Measurements from ENCODE around the gene ZKSCAN1. TPM values are rescaled to one million over a fixed set of nuclear protein-coding genes. Genes with fewer than 3 reads are reported as not detected.

Gene ZKSCAN1
- total RNA-seq, 1 experiment from 2014 or later, result 61.2 TPM

GRCh38 chr7:100019908-100020307, 4.5 kb downstream of the ZKSCAN1 start:
- TF ChIP-seq JUND (IDR thresholded peaks at IDR 0.05) (no peak), CTCF (IDR thresholded peaks at IDR 0.05 in 2 of 3, conservative IDR thresholded peaks at IDR 0.05 in 1 of 3; ENCODE audit: borderline replicate concordance in 1 of 3, insufficient read depth in 1 of 3, low read depth in 2 of 3, low read length in 2 of 3) (no peak)
- H2AFZ ChIP-seq (ENCODE audit: low read depth, low read length, poor library complexity, severe bottlenecking), result no peak overlapping the region
- intact Hi-C loops (cut with micrococcal nuclease), result no loop called here
- no peak overlapping the region for H3K4me2 ChIP-seq (ENCODE audit: low read length)
- H3K9ac ChIP-seq (ENCODE audit: low read length), result no peak overlapping the region
- no peaks in the 10 kb centered on the region for H3K27me3 ChIP-seq (ENCODE audit: insufficient read depth, low read length)
- H3K4me1 ChIP-seq (ENCODE audit: control insufficient read depth in 1 of 2, insufficient read depth in 2 of 2, low read length in 2 of 2), result peaks cover 8 to 13% of the 10 kb centered on the region in 2 experiments; a peak in 3 of 4 replicates
- ChIA-PET POLR2A (interaction anchor here (1.2 kb wide), 1 partner anchor 9 kb away, joined by 5 read pairs; no protein-coding TSS in a partner anchor), CTCF (no interaction called here), RAD21 (ENCODE audit: low non-redundant PET in 1 of 2, low total read pairs in 2 of 2, uncharacterized antibody in 2 of 2, unreplicated experiment in 2 of 2) (no interaction called here)
- H3K79me2 ChIP-seq (ENCODE audit: insufficient read depth, low read length), result peaks cover 74% of the 10 kb centered on the region
- H3K9me2 ChIP-seq (ENCODE audit: insufficient read depth), result no peaks in the 10 kb centered on the region
- H3K4me3 ChIP-seq (replicated peaks in 1 of 2; ENCODE audit: low read depth in 1 of 2, low read length in 2 of 2), result no peak overlapping the region
- no peaks in the 10 kb centered on the region for H3K9me3 ChIP-seq (ENCODE audit: control insufficient read depth in 1 of 2, insufficient read depth in 1 of 2, low read depth in 1 of 2, low read length in 2 of 2)
- ATAC-seq (no peak), DNase-seq (ENCODE audit: low read depth, low spot score) (no peak)
- no peak overlapping the region for H3K27ac ChIP-seq (ENCODE audit: low read depth, low read length)
- peaks cover 13 to 18% of the 10 kb centered on the region in 2 experiments for H3K36me3 ChIP-seq (ENCODE audit: control insufficient read depth in 1 of 2, insufficient read depth in 2 of 2, low read length in 2 of 2)
- BruUV-seq (replicated peaks), result no TSS peak
- H4K20me1 ChIP-seq (ENCODE audit: insufficient read depth), result no peaks in the 10 kb centered on the region; the same call in 1 of the 2 replicates

GRCh38 chr7:100021297-100021696, 5.9 kb downstream of the ZKSCAN1 start:
- BruUV-seq (replicated peaks), result no TSS peak
- TF ChIP-seq TCF7L2 (IDR thresholded peaks at IDR 0.05; ENCODE audit: borderline replicate concordance, extremely low read depth, insufficient read depth, insufficient read length), result no peak
- no peak for TF ChIP-seq SP1 (IDR thresholded peaks at IDR 0.05; ENCODE audit: low read depth)
- TF ChIP-seq FOSL1 (IDR thresholded peaks at IDR 0.05; ENCODE audit: low read depth), result no peak
- TF ChIP-seq EZH2 (IDR thresholded peaks at IDR 0.05), result no peak
- no peak for TF ChIP-seq SRF (IDR thresholded peaks at IDR 0.05; ENCODE audit: low read depth)
- TF ChIP-seq CTCF (IDR thresholded peaks at IDR 0.05 in 2 of 3, conservative IDR thresholded peaks at IDR 0.05 in 1 of 3; ENCODE audit: borderline replicate concordance in 1 of 3, insufficient read depth in 1 of 3, low read depth in 2 of 3, low read length in 2 of 3), result no peak
- TF ChIP-seq CEBPB (IDR thresholded peaks at IDR 0.05; ENCODE audit: low read depth), result no peak
- TF ChIP-seq SIN3A (IDR thresholded peaks at IDR 0.05; ENCODE audit: low read depth), result no peak
- TF ChIP-seq RAD21 (IDR thresholded peaks at IDR 0.05; ENCODE audit: low read depth), result no peak
- no peak for TF ChIP-seq JUND (IDR thresholded peaks at IDR 0.05)
- no peak for TF ChIP-seq ATF3 (IDR thresholded peaks at IDR 0.05)
- TF ChIP-seq POLR2A (IDR thresholded peaks at IDR 0.05; ENCODE audit: borderline replicate concordance, extremely low read depth, insufficient read depth, insufficient read length), result no peak
- no peak overlapping the region for H3K4me3 ChIP-seq (replicated peaks in 1 of 2; ENCODE audit: low read depth in 1 of 2, low read length in 2 of 2)
- no peak overlapping the region for H3K4me2 ChIP-seq (ENCODE audit: low read length)
- peaks cover 5 to 7% of the 10 kb centered on the region in 2 experiments; a peak in 3 of 4 replicates for H3K4me1 ChIP-seq (ENCODE audit: control insufficient read depth in 1 of 2, insufficient read depth in 2 of 2, low read length in 2 of 2)
- H4K20me1 ChIP-seq (ENCODE audit: insufficient read depth), result no peaks in the 10 kb centered on the region; the same call in 1 of the 2 replicates
- H3K36me3 ChIP-seq (ENCODE audit: control insufficient read depth in 1 of 2, insufficient read depth in 2 of 2, low read length in 2 of 2), result peaks cover 20 to 30% of the 10 kb centered on the region in 2 experiments
- no peak for DNase-seq (ENCODE audit: low read depth, low spot score)
- no peaks in the 10 kb centered on the region for H3K9me3 ChIP-seq (ENCODE audit: control insufficient read depth in 1 of 2, insufficient read depth in 1 of 2, low read depth in 1 of 2, low read length in 2 of 2)
- H3K9ac ChIP-seq (ENCODE audit: low read length), result no peak overlapping the region
- H3K27ac ChIP-seq (ENCODE audit: low read depth, low read length), result no peak overlapping the region
- no peaks in the 10 kb centered on the region for H3K27me3 ChIP-seq (ENCODE audit: insufficient read depth, low read length)
- no peak overlapping the region for H2AFZ ChIP-seq (ENCODE audit: low read depth, low read length, poor library complexity, severe bottlenecking)
- no peaks in the 10 kb centered on the region for H3K9me2 ChIP-seq (ENCODE audit: insufficient read depth)
- POLR2A ChIA-PET, result no interaction called here
- no peak for ATAC-seq
- RAD21 ChIA-PET (ENCODE audit: low non-redundant PET in 1 of 2, low total read pairs in 2 of 2, uncharacterized antibody in 2 of 2, unreplicated experiment in 2 of 2), result no interaction called here
- CTCF ChIA-PET, result no interaction called here
- intact Hi-C loops (cut with micrococcal nuclease), result no loop called here
- H3K79me2 ChIP-seq (ENCODE audit: insufficient read depth, low read length), result peaks cover 66% of the 10 kb centered on the region
